ENCODE results near the gene DHX58.
A peak's percentile ranks its signal among the peaks of the same experiment; 100 is the strongest.
"Not testable (repeated sequence)": the region's sequence is repeated elsewhere in the genome, so short reads cannot be mapped to it uniquely, and the experiment has no call there.

The DHX58 gene

GRCh38 chr17:42112552-42113176 is at the start of gene DHX58:
TSS of gene DHX58 (minus strand) at chr17:42112714. CDS start at chr17:42111892, 822 bp downstream.
- DNase-seq (ENCODE audit: low spot score), result peak; percentile 47

- no peak for DNase-seq (ENCODE audit: low spot score)
These were observed 48.0 kb upstream of the DHX58 start for GRCh38 chr17:42160531-42160910.

GRCh38 chr17:42159796-42160530 is 47.4 kb upstream of the DHX58 start:
- DNase-seq (ENCODE audit: low spot score), result no peak

- DNase-seq (ENCODE audit: low spot score), result no peak
These were observed 43.1 kb upstream of the DHX58 start for GRCh38 chr17:42155614-42156045.

- DNase-seq (ENCODE audit: low spot score), result peak; percentile 48
These were observed 41.6 kb upstream of the DHX58 start for GRCh38 chr17:42153919-42154742.

- no peak for DNase-seq (ENCODE audit: low spot score)
These were observed 34.5 kb upstream of the DHX58 start for GRCh38 chr17:42146911-42147607.

- DNase-seq (ENCODE audit: low spot score), result not testable (repeated sequence)
These were observed 30.6 kb upstream of the DHX58 start for GRCh38 chr17:42143138-42143537.

DNA sequence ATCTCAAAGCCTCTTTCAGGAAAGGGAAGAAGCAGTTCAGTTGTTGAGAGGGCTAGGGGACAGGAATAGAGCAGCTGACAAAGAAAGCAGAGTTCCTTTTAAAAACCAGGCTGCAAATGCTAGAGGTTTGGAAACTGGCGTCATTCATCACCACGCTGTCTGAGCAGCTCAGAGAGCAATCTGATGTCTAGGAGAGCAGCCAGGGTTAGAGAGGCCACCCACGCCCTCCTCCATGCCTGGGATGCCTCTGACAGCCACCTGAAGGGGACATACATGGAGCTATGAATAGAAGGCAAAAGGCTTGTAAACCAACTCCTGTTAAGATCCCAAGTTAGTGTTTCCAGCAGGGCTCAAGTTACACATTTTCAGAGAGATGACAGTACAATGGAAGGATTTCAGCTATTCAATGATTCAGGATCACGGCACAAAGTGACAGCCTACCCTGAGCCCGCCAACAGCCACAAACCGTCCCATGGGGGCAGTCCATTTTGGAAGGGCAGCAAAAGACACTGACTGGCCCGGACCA is 29.9 kb upstream of the DHX58 start:
- no peak for DNase-seq (ENCODE audit: low spot score)

- DNase-seq (ENCODE audit: low spot score), result no peak
These were observed 28.9 kb upstream of the DHX58 start for GRCh38 chr17:42141382-42141781.

GRCh38 chr17:42140690-42141089 is 28.2 kb upstream of the DHX58 start:
- DNase-seq (ENCODE audit: low spot score), result not testable (repeated sequence)

GRCh38 chr17:42138749-42139492 is 26.4 kb upstream of the DHX58 start:
- DNase-seq (ENCODE audit: low spot score), result no peak

DNA sequence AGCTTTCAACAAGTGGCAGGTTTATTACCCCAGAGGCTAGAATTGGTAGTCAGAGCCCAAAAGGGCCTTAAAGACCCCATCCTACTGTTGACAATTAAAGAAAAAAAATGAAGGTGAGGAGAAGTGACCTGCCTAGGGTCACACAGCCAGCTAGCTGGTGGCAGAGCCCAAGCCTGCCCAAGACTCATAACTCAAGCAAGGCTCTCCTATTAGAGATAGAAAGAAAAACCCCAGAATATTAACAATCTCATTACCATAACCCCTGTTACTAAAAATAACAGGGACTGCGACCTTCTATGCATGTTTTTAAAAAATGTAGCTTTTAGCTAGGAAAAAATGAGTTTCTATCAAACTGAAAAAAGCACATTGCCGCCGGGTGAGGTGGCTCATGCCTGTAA is 24.1 kb upstream of the DHX58 start:
- DNase-seq (ENCODE audit: low spot score), result no peak

- DNase-seq (ENCODE audit: low spot score), result peak; percentile 62
These were observed 23.4 kb upstream of the DHX58 start for GRCh38 chr17:42135664-42136653.

DNA sequence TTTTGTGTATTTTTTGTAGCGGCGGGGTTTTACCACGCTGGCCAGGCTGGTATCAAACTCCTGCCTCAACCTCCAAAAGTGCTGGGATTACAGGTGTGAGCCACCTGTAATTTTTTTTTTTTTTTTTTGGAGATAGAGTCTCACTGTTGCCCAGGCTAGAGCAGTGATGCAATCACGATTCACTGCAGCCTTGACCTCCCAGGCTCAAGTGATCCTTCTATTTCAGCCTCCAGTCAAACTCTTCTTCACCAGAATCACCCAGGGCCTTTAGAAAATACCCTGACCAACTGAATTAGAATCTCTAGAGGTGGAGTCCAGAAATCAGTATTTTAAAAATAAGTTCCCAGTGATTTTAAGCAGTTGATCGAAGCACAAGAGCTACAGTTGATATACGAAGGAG is 22.6 kb upstream of the DHX58 start:
- DNase-seq (ENCODE audit: low spot score), result no peak

DNA sequence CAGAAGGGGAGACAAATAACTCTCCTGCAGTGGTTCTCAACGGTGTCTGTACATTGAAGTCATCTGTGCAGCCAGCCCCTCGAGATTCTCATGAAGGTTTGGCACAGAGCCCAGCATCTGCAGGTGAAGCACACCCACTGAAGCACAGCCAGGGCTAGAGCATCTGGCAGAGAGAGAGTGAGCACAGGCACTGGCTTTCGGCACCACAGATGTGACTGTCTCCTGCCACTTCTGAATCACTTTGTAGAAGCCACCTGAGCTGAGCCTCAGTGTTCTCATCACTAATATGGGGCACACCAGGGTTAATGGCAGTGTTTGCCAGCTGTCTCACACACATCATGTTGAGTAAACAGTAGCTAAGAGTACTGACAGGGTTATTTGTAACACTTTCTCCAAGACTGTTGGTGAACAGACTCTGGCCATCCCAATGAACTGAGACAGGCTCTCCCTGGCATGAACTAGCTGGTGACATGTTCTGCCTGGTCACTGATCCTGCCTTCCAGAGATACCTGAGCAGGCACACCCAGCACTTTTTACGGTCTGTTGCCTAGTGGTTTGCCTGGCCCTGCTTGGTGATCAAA is 21.0 kb upstream of the DHX58 start:
- peak; percentile 28 for DNase-seq (ENCODE audit: low spot score)

DNA sequence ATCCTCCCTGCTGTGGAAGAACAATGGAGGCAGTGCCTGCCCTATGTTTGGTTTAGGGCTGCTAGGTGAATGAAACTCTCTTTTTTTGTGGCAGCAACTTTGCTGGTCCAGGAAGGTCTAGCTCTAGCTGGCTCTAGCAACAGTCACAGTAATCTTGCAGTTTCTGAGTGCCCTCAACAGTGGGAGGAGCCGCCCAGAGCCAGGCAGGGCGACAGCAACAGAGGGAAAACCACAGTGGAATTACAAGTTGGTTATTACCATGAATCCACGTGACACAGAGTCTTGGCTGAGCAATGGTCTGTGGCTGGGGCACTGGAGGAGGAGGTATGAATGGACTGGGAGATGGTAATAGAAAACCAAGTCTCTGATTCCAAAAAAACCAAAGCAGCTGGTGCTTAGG is 20.4 kb upstream of the DHX58 start:
- no peak for DNase-seq (ENCODE audit: low spot score)

DNA sequence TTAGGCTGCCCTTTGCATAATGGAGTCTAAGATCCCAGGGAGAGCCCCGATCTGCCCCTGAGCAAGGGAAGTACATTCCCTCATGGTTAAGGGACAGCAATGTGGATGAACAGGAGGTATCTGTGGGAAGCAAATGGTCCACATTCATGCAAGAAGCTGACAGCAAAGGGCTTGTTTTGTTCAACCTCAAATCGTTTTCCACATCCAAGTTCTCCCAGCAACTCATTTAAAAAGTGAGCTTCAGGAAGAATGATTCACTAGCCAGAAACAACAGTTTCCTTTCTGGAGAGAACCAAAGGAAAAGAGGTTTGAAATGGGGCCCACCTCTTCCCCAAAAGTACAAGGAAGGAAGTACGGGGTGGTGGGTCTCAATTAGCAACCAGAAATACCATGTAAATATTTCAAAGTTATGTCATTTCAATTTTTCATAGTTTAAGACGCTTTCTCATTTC is 19.5 kb upstream of the DHX58 start:
- no peak for DNase-seq (ENCODE audit: low spot score)

- DNase-seq (ENCODE audit: low spot score), result no peak
These were observed 18.7 kb upstream of the DHX58 start for GRCh38 chr17:42131232-42131631.

DNA sequence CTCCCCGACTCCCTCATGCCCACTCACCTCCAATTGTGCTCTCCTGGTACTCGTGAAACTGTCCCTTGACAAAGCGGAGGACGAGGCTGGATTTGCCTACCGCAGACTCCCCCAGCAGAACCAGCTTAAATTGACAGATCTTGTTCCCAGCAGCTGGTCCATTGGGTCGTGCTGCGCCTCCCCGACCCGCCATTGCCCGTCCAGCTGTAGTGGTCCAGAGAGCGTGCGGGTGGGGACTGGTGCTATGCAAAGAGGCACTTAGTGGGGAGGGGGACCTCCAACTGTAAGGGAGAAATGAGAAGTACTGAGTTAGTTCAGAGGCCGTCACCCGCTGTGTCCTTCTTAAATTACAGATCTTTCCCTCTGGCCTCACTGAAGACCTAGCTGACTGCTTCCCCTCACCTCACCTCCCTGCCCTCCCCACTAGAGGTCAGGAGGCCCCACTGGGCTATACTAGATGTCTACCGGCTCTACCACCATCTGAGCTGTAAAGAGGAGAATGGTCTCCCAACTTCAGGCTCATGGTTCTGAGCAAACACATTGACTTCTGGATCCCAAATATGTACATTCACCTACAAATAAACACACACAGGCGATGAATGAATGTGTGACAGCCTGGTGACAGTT is 17.9 kb upstream of the DHX58 start:
- DNase-seq (ENCODE audit: low spot score), result no peak

Data from RKO (cell line).